ENCODE data around the gene PIWIL1.

Gene PIWIL1

GRCh38 chr12:130337488-130338303, at the start of gene PIWIL1:
Gene PIWIL1, plus strand, starts transcription at chr12:130337887. Its CDS starts 4,705 bp downstream, at chr12:130342592.
- H3K4me1 ChIP-seq (ENCODE audit: insufficient read depth, poor library complexity, severe bottlenecking): peaks cover 9% of the 10 kb centered on the region
- peaks cover 11% of the 10 kb centered on the region for H3K27me3 ChIP-seq (ENCODE audit: insufficient read depth, poor library complexity, severe bottlenecking)
- no peaks in the 10 kb centered on the region for H3K36me3 ChIP-seq (ENCODE audit: low read depth)

GRCh38 chr12:130288206-130288605, 49.5 kb upstream of the PIWIL1 start:
- H3K9me3 ChIP-seq (ENCODE audit: severe bottlenecking): no peaks in the 10 kb centered on the region
- TF ChIP-seq CTCF (IDR thresholded peaks at IDR 0.05; ENCODE audit: poor library complexity, severe bottlenecking): no peak

More at GRCh38 chr12:130337488-130338303, at the start of gene PIWIL1:
- H3K27ac ChIP-seq (ENCODE audit: poor library complexity, severe bottlenecking): no peak within 1 kb of the TSS
- H3K4me3 ChIP-seq (ENCODE audit: severe bottlenecking): no peak within 1 kb of the TSS
- no peak for DNase-seq (ENCODE audit: low spot score)
- TF ChIP-seq CTCF (IDR thresholded peaks at IDR 0.05; ENCODE audit: poor library complexity, severe bottlenecking): no peak
- no peaks in the 10 kb centered on the region for H3K9me3 ChIP-seq (ENCODE audit: severe bottlenecking)
- ATAC-seq (ENCODE audit: low read depth): no peak

GRCh38 chr12:130288691-130289090, 49.0 kb upstream of the PIWIL1 start:
- no peaks in the 10 kb centered on the region for H3K36me3 ChIP-seq (ENCODE audit: low read depth)
- H3K9me3 ChIP-seq (ENCODE audit: severe bottlenecking): no peaks in the 10 kb centered on the region
- no peak for DNase-seq (ENCODE audit: low spot score)
- no peaks in the 10 kb centered on the region for H3K27me3 ChIP-seq (ENCODE audit: insufficient read depth, poor library complexity, severe bottlenecking)
- H3K27ac ChIP-seq (ENCODE audit: poor library complexity, severe bottlenecking): no peak overlapping the region
- H3K4me1 ChIP-seq (ENCODE audit: insufficient read depth, poor library complexity, severe bottlenecking): peaks cover 7% of the 10 kb centered on the region
- TF ChIP-seq CTCF (IDR thresholded peaks at IDR 0.05; ENCODE audit: poor library complexity, severe bottlenecking): no peak
- peak; percentile 42; the same call in 1 of the 3 replicates for ATAC-seq (ENCODE audit: low read depth)
- no peak overlapping the region for H3K4me3 ChIP-seq (ENCODE audit: severe bottlenecking)

More at GRCh38 chr12:130288206-130288605, 49.5 kb upstream of the PIWIL1 start:
- ATAC-seq (ENCODE audit: low read depth) (peak; percentile 96), DNase-seq (ENCODE audit: low spot score) (no peak)
- Histone ChIP-seq H3K36me3 (ENCODE audit: low read depth) (no peaks in the 10 kb centered on the region), H3K4me3 (ENCODE audit: severe bottlenecking) (no peak overlapping the region), H3K27ac (ENCODE audit: poor library complexity, severe bottlenecking) (no peak overlapping the region), H3K4me1 (ENCODE audit: insufficient read depth, poor library complexity, severe bottlenecking) (peaks cover 7% of the 10 kb centered on the region), H3K27me3 (ENCODE audit: insufficient read depth, poor library complexity, severe bottlenecking) (no peaks in the 10 kb centered on the region)

- no peaks in the 10 kb centered on the region for H3K36me3 ChIP-seq (ENCODE audit: low read depth)
- no peak for TF ChIP-seq CTCF (IDR thresholded peaks at IDR 0.05; ENCODE audit: poor library complexity, severe bottlenecking)
- no peaks in the 10 kb centered on the region for H3K9me3 ChIP-seq (ENCODE audit: severe bottlenecking)
- DNase-seq (ENCODE audit: low spot score): no peak
- peaks cover 7% of the 10 kb centered on the region for H3K4me1 ChIP-seq (ENCODE audit: insufficient read depth, poor library complexity, severe bottlenecking)
- H3K27ac ChIP-seq (ENCODE audit: poor library complexity, severe bottlenecking): no peak overlapping the region
- ATAC-seq (ENCODE audit: low read depth): no peak
- no peak overlapping the region for H3K4me3 ChIP-seq (ENCODE audit: severe bottlenecking)
- H3K27me3 ChIP-seq (ENCODE audit: insufficient read depth, poor library complexity, severe bottlenecking): no peaks in the 10 kb centered on the region
These were observed 47.6 kb upstream of the PIWIL1 start for GRCh38 chr12:130290114-130290513.

Measured in RWPE2 (cell line).